OCI-LY3 (cell line): ENCODE results near the gene POU2AF2.

Experiments
- H2AFZ ChIP-seq: fragments of 200-600, 300-600 bp; shearing (Covaris generic); 2 replicates; pipeline ENCODE4 v1.6.0; 2014; ENCODE audit warnings: antibody characterized with exemption, low read depth, low read length
- H3K27ac ChIP-seq: fragments of 200-600, 300-600 bp; sonication (generic); 2 replicates; pipeline ENCODE4 v1.5.1; 2014; ENCODE audit warnings: mild to moderate bottlenecking, low read length, moderate library complexity, mixed read lengths
- H3K27me3 ChIP-seq: fragments of 200-600, 300-600 bp; sonication (generic); 2 replicates; pipeline ENCODE4 v1.6.1; 2014; ENCODE audit warnings: low read depth, low read length, mixed read lengths
- H3K36me3 ChIP-seq: fragments of 200-600, 300-600 bp; sonication (generic); replicated peaks from 2 replicates; pipeline ENCODE3; 2014; ENCODE audit warnings: low read depth, low read length, mixed read lengths
- H3K4me1 ChIP-seq: fragments of 300-600, 200-600 bp; sonication (generic); 2 replicates; pipeline ENCODE4 v1.6.1; 2014; ENCODE audit warnings: low read length, mixed read lengths
- H3K4me2 ChIP-seq: fragments of 200-600, 300-600 bp; sonication (generic); 2 replicates; pipeline ENCODE4 v1.6.1; 2014; ENCODE audit warnings: low read length, mixed read lengths
- H3K4me3 ChIP-seq: fragments of 300-600, 200-600 bp; sonication (generic); 2 replicates; pipeline ENCODE4 v1.5.1; 2014; ENCODE audit warnings: antibody characterized with exemption, mild to moderate bottlenecking, low read length, moderate library complexity
- H3K79me2 ChIP-seq: fragments of 300-600, 200-600 bp; shearing (Covaris generic); 2 replicates; pipeline ENCODE4 v1.6.1; 2014; ENCODE audit warnings: mild to moderate bottlenecking, low read length, mixed read lengths
- H3K9ac ChIP-seq: fragments of 300-600, 200-600 bp; shearing (Covaris generic); 2 replicates; pipeline ENCODE4 v1.6.0; 2014; ENCODE audit warnings: mild to moderate bottlenecking, low read length, moderate library complexity
- H3K9me3 ChIP-seq: fragments of 200-600, 300-600 bp; shearing (Covaris generic); 2 replicates; pipeline ENCODE4 v1.6.1; 2014; ENCODE audit warnings: low read length, mixed read lengths; ENCODE audit not compliant: insufficient read depth
- H4K20me1 ChIP-seq: fragments of 200-600, 300-600 bp; sonication (generic); 2 replicates; pipeline ENCODE4 v1.6.1; 2016; ENCODE audit warnings: low read length, mixed read lengths; ENCODE audit not compliant: insufficient read depth
- EZH2phosphoT487 ChIP-seq: fragments of 200-600 bp; shearing (Covaris generic); IDR thresholded peaks from 2 replicates; pipeline ENCODE4 v1.6.1; 2018; ENCODE audit warnings: antibody characterized with exemption, mixed run types, low read depth
- TF ChIP-seq, protein P1 (sequence below): fragments of 200-600, 300-600 bp; sonication (generic); IDR thresholded peaks from 2 replicates; pipeline ENCODE4 v1.5.1; 2014; ENCODE audit warnings: antibody characterized with exemption, low read length, low read depth

The POU2AF2 gene

DNA sequence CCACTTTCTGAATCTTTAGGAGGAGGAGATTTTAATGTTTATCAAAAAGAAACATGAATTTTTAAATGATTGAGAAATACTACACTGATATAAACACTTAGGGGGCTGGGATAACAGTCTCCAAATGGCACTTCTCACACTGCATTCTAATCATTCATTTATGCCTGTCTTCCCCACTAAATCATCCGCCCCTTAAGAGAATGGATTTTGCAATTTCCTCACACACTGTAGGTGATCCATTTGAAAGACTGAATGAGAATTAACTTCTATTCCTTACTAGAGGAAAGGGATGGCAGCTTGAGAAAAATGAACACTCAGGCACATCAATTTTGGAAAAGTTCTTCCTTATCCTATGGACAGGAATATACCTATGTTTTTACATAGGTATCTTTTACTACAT, 7.6 kb upstream of the POU2AF2 start:
- no peaks in the 10 kb centered on the region for H3K36me3 ChIP-seq
- no peak overlapping the region for H3K4me2 ChIP-seq
- H4K20me1 ChIP-seq, result no peaks in the 10 kb centered on the region
- TF ChIP-seq EZH2phosphoT487, result no peak
- TF ChIP-seq, protein P1, sequence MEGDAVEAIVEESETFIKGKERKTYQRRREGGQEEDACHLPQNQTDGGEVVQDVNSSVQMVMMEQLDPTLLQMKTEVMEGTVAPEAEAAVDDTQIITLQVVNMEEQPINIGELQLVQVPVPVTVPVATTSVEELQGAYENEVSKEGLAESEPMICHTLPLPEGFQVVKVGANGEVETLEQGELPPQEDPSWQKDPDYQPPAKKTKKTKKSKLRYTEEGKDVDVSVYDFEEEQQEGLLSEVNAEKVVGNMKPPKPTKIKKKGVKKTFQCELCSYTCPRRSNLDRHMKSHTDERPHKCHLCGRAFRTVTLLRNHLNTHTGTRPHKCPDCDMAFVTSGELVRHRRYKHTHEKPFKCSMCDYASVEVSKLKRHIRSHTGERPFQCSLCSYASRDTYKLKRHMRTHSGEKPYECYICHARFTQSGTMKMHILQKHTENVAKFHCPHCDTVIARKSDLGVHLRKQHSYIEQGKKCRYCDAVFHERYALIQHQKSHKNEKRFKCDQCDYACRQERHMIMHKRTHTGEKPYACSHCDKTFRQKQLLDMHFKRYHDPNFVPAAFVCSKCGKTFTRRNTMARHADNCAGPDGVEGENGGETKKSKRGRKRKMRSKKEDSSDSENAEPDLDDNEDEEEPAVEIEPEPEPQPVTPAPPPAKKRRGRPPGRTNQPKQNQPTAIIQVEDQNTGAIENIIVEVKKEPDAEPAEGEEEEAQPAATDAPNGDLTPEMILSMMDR, result no peak
- H3K4me3 ChIP-seq, result no peak overlapping the region
- no peaks in the 10 kb centered on the region for H3K4me1 ChIP-seq
- no peak overlapping the region for H2AFZ ChIP-seq
- no peak overlapping the region for H3K9ac ChIP-seq
- H3K79me2 ChIP-seq, result no peaks in the 10 kb centered on the region
- no peaks in the 10 kb centered on the region for H3K9me3 ChIP-seq
- H3K27me3 ChIP-seq, result peaks cover 61% of the 10 kb centered on the region
- H3K27ac ChIP-seq, result no peak overlapping the region

DNA sequence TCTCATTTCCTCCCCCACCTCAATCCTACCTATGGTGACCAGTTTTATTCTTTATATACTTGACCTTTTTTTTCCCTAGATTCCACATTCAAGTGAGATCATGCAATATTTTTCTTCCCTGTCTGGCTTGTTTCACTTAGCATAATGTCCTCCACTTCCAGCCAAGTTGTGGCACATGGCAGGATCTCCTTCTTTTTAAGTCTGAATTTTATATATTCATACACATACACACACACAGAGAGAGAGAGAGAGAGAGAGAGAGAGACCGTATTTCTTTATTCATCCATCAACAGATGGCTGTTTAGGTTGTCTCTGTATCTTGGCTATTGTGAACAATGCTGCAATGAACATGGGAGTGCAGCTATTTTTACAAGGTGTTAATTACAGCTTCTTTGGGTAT, 1.4 kb downstream of the POU2AF2 start:
- Histone ChIP-seq H3K9me3 (no peaks in the 10 kb centered on the region), H3K36me3 (no peaks in the 10 kb centered on the region), H3K9ac (no peak overlapping the region), H3K27me3 (peaks cover 63% of the 10 kb centered on the region), H2AFZ (no peak overlapping the region), H3K4me1 (peaks cover 3% of the 10 kb centered on the region; the same call in 1 of the 2 replicates), H3K4me3 (no peak overlapping the region), H4K20me1 (no peaks in the 10 kb centered on the region), H3K27ac (no peak overlapping the region), H3K79me2 (no peaks in the 10 kb centered on the region), H3K4me2 (no peak overlapping the region)
- TF ChIP-seq, protein P1, result no peak
- TF ChIP-seq EZH2phosphoT487, result no peak

DNA sequence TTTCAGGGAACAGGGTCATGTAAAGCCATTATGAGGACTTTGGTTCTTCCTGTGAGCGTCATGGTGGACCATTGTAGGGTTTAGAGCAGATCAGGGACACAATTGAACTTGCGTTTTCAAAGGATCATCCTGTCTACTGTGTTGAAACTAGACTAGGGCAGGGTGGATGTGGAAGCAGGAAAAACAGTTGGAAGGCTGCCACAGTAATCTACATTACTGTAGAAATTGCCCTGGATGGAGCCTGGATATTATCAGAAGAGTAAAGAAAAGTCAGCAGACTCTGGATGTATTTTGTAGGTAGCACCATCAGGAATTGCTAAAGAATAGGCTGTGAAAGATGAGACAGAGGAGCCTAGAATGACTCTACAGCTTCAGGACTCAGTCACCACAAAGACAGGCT, 5.4 kb downstream of the POU2AF2 start:
- Histone ChIP-seq H3K79me2 (no peaks in the 10 kb centered on the region), H3K27me3 (peaks cover 41% of the 10 kb centered on the region), H3K27ac (no peak overlapping the region), H3K4me3 (no peak overlapping the region), H3K4me2 (no peak overlapping the region), H4K20me1 (no peaks in the 10 kb centered on the region), H3K36me3 (no peaks in the 10 kb centered on the region), H3K9me3 (no peaks in the 10 kb centered on the region), H3K9ac (no peak overlapping the region), H3K4me1 (peaks cover 10% of the 10 kb centered on the region), H2AFZ (no peak overlapping the region)
- TF ChIP-seq, protein P1, result no peak
- no peak for TF ChIP-seq EZH2phosphoT487

DNA sequence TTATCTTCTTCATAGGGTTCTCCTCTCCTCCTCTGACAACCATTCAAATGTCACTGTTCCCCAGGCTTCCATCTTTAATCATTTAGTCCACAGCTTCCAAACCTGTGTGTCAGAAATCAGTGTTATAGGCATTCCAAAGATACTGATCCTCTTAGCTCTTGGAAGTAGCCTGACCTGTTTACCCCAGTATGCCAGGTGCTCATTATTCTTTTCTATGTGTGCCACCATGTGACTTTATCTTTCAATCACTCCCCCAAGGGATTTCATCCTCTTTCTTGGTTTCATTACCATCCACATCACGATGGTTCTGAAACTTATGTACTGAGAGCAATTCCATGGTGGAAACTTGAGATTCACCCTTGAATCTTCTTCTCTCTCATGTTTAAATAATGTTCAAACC, 7.6 kb downstream of the POU2AF2 start:
- no peaks in the 10 kb centered on the region for H3K79me2 ChIP-seq
- TF ChIP-seq, protein P1, result no peak
- TF ChIP-seq EZH2phosphoT487, result no peak
- H3K9ac ChIP-seq, result no peak overlapping the region
- no peak overlapping the region for H3K4me2 ChIP-seq
- H3K4me1 ChIP-seq, result peaks cover 10% of the 10 kb centered on the region
- H3K9me3 ChIP-seq, result no peaks in the 10 kb centered on the region
- H3K36me3 ChIP-seq, result no peaks in the 10 kb centered on the region
- no peak overlapping the region for H3K27ac ChIP-seq
- H3K27me3 ChIP-seq, result peaks cover 44% of the 10 kb centered on the region
- no peak overlapping the region for H3K4me3 ChIP-seq
- H2AFZ ChIP-seq, result no peak overlapping the region
- H4K20me1 ChIP-seq, result no peaks in the 10 kb centered on the region
